Measurements from ENCODE around the gene TMEM167B.

The TMEM167B gene

GRCh38 chr1:109090196-109091077 is at the start of gene TMEM167B:
Gene TMEM167B (plus strand): TSS chr1:109090764. CDS start chr1:109090873, 109 bp downstream.
- Histone ChIP-seq H3K27me3 (ENCODE audit: low read length) (no peaks in the 10 kb centered on the region), H2AFZ (ENCODE audit: low read depth, low read length, severe bottlenecking) (peak within 1 kb of the TSS; percentile 91), H3K27ac (ENCODE audit: low read depth, low read length) (peak within 1 kb of the TSS; percentile 70), H3K9me2 (replicated peaks; ENCODE audit: insufficient read depth, low read length) (no peaks in the 10 kb centered on the region), H3K36me3 (ENCODE audit: low read length) (peaks cover 3% of the 10 kb centered on the region; the same call in 1 of the 2 replicates), H3K4me2 (ENCODE audit: low read depth, low read length, poor library complexity, severe bottlenecking) (peak within 1 kb of the TSS; percentile 78), H3K4me3 (ENCODE audit: insufficient read depth, low read length, poor library complexity, severe bottlenecking) (peak within 1 kb of the TSS; percentile 73), H3K79me2 (ENCODE audit: insufficient read depth, low read length) (peaks cover 30% of the 10 kb centered on the region), H3K9ac (ENCODE audit: low read length) (peak within 1 kb of the TSS; percentile 69), H3F3A (ENCODE audit: insufficient read depth) (peaks cover 6% of the 10 kb centered on the region), H4K20me1 (ENCODE audit: low read depth, low read length) (no peaks in the 10 kb centered on the region), H3K9me3 (ENCODE audit: insufficient read depth, low read length) (no peaks in the 10 kb centered on the region)
- TF ChIP-seq EZH2phosphoT487 (conservative IDR thresholded peaks at IDR 0.05; ENCODE audit: low read length) (no peak), CTCF (IDR thresholded peaks at IDR 0.05; ENCODE audit: insufficient read depth, low read length, poor library complexity, severe bottlenecking) (no peak)

GRCh38 chr1:109040989-109041620 is 49.5 kb upstream of the TMEM167B start:
- Histone ChIP-seq H2AFZ (ENCODE audit: low read depth, low read length, severe bottlenecking) (peak overlapping the region; percentile 70), H3K79me2 (ENCODE audit: insufficient read depth, low read length) (peaks cover 48% of the 10 kb centered on the region), H3K9me2 (replicated peaks; ENCODE audit: insufficient read depth, low read length) (no peaks in the 10 kb centered on the region)

More at GRCh38 chr1:109040989-109041620, 49.5 kb upstream of the TMEM167B start:
- Histone ChIP-seq H3K27me3 (ENCODE audit: low read length) (no peaks in the 10 kb centered on the region), H3K9me3 (ENCODE audit: insufficient read depth, low read length) (no peaks in the 10 kb centered on the region), H3K27ac (ENCODE audit: low read depth, low read length) (peak overlapping the region; percentile 62), H3K9ac (ENCODE audit: low read length) (peak overlapping the region; percentile 79), H3K4me3 (ENCODE audit: insufficient read depth, low read length, poor library complexity, severe bottlenecking) (peak overlapping the region; percentile 99), H4K20me1 (ENCODE audit: low read depth, low read length) (no peaks in the 10 kb centered on the region), H3F3A (ENCODE audit: insufficient read depth) (peaks cover 9% of the 10 kb centered on the region; the same call in 1 of the 2 replicates), H3K4me2 (ENCODE audit: low read depth, low read length, poor library complexity, severe bottlenecking) (peak overlapping the region; percentile 92), H3K36me3 (ENCODE audit: low read length) (no peaks in the 10 kb centered on the region)
- TF ChIP-seq CTCF (IDR thresholded peaks at IDR 0.05; ENCODE audit: insufficient read depth, low read length, poor library complexity, severe bottlenecking) (no peak), EZH2phosphoT487 (conservative IDR thresholded peaks at IDR 0.05; ENCODE audit: low read length) (no peak)

All from SU-DHL-6 (cell line).